Activated T-helper 17 cell treated with anti-CD3 and anti-CD28 coated beads, Interleukin-2, amount 50 U/mL, for 72 hours (primary cell): ENCODE data around the gene FLOT2. TPM values are rescaled to one million over a fixed set of nuclear protein-coding genes. Genes with fewer than 3 reads are reported as not detected.
"Not testable (repeated sequence)": the region's sequence is repeated elsewhere in the genome, so short reads cannot be mapped to it uniquely, and the experiment has no call there.

ENCODE experiments used
- ATAC-seq: fragments of 150-1000 bp; cut with Tn5 transposase; replicated peaks from 2 replicates; pipeline ENCODE4 v1.10.0; 2021; ENCODE audit warnings: mild to moderate bottlenecking, moderate library complexity
- H3K27ac Mint-ChIP-seq: one replicate; pipeline ENCODE4 v1.8.0; 2022; ENCODE audit warnings: mixed read lengths
- H3K27me3 Mint-ChIP-seq: one replicate; pipeline ENCODE4 v1.8.0; 2022; ENCODE audit warnings: mixed read lengths
- H3K36me3 Mint-ChIP-seq: one replicate; pipeline ENCODE4 v1.8.0; 2022; ENCODE audit warnings: low read depth, mild to moderate bottlenecking, mixed read lengths
- H3K4me1 Mint-ChIP-seq: one replicate; pipeline ENCODE4 v1.8.0; 2022; ENCODE audit warnings: mixed read lengths
- H3K4me3 Mint-ChIP-seq: one replicate; pipeline ENCODE4 v1.8.0; 2022; ENCODE audit warnings: mild to moderate bottlenecking, mixed read lengths
- H3K9me3 Mint-ChIP-seq: one replicate; pipeline ENCODE4 v1.8.0; 2022; ENCODE audit warnings: mixed read lengths
- total RNA-seq, 2 donors: library from RNA; stranded (reverse); gene quantifications; one replicate each; pipeline ENCODE4 v1.2.3, GENCODE V29; 2022

Gene FLOT2
- total RNA-seq, 2 donors from 2014 or later = 85.8 to 113 TPM

GRCh38 chr17:28895794-28896447 is 1.6 kb downstream of the FLOT2 start:
- peak overlapping the region; percentile 97 for H3K4me3 Mint-ChIP-seq
- peak overlapping the region; percentile 98 for H3K27ac Mint-ChIP-seq
- H3K4me1 Mint-ChIP-seq = peaks cover 49% of the 10 kb centered on the region
- peaks cover 82% of the 10 kb centered on the region for H3K36me3 Mint-ChIP-seq
- no peak for ATAC-seq
- H3K9me3 Mint-ChIP-seq = no peaks in the 10 kb centered on the region
- H3K27me3 Mint-ChIP-seq = no peaks in the 10 kb centered on the region

GRCh38 chr17:28893248-28894183 is 4.0 kb downstream of the FLOT2 start:
- peak; percentile 34 for ATAC-seq
- Mint-ChIP-seq H3K36me3 (peaks cover 65% of the 10 kb centered on the region), H3K4me3 (peak overlapping the region; percentile 96), H3K27ac (peak overlapping the region; percentile 100), H3K4me1 (peaks cover 37% of the 10 kb centered on the region)
- H3K27me3 Mint-ChIP-seq, H3K9me3 Mint-ChIP-seq: not testable (repeated sequence)

- Mint-ChIP-seq H3K27ac (peak overlapping the region; percentile 100), H3K27me3 (no peaks in the 10 kb centered on the region), H3K4me3 (peak overlapping the region; percentile 66), H3K4me1 (peaks cover 36% of the 10 kb centered on the region), H3K36me3 (peaks cover 50% of the 10 kb centered on the region), H3K9me3 (no peaks in the 10 kb centered on the region)
- ATAC-seq = no peak
Measured at GRCh38 chr17:28892024-28892423, 5.5 kb downstream of the FLOT2 start.

GRCh38 chr17:28891201-28891600 is 6.3 kb downstream of the FLOT2 start:
- H3K27ac Mint-ChIP-seq = peak overlapping the region; percentile 100
- H3K4me3 Mint-ChIP-seq = peak overlapping the region; percentile 66
- no peak for ATAC-seq
- no peaks in the 10 kb centered on the region for H3K27me3 Mint-ChIP-seq
- peaks cover 41% of the 10 kb centered on the region for H3K36me3 Mint-ChIP-seq
- peaks cover 37% of the 10 kb centered on the region for H3K4me1 Mint-ChIP-seq
- no peaks in the 10 kb centered on the region for H3K9me3 Mint-ChIP-seq

- no peaks in the 10 kb centered on the region for H3K27me3 Mint-ChIP-seq
- H3K27ac Mint-ChIP-seq = peak overlapping the region; percentile 74
- no peak overlapping the region for H3K4me3 Mint-ChIP-seq
- peaks cover 38% of the 10 kb centered on the region for H3K36me3 Mint-ChIP-seq
- H3K9me3 Mint-ChIP-seq = no peaks in the 10 kb centered on the region
- H3K4me1 Mint-ChIP-seq = peaks cover 29% of the 10 kb centered on the region
- peak; percentile 30 for ATAC-seq
Measured at GRCh38 chr17:28889996-28890395, 7.5 kb downstream of the FLOT2 start.

GRCh38 chr17:28888832-28889231 is 8.7 kb downstream of the FLOT2 start:
- Mint-ChIP-seq H3K4me3 (no peak overlapping the region), H3K9me3 (no peaks in the 10 kb centered on the region), H3K36me3 (peaks cover 47% of the 10 kb centered on the region), H3K4me1 (peaks cover 27% of the 10 kb centered on the region), H3K27ac (peak overlapping the region; percentile 61), H3K27me3 (no peaks in the 10 kb centered on the region)
- ATAC-seq = no peak

- no peak for ATAC-seq
- Mint-ChIP-seq H3K27me3 (no peaks in the 10 kb centered on the region), H3K4me1 (peaks cover 18% of the 10 kb centered on the region), H3K9me3 (no peaks in the 10 kb centered on the region), H3K4me3 (no peak overlapping the region), H3K36me3 (peaks cover 43% of the 10 kb centered on the region), H3K27ac (no peak overlapping the region)
Measured at GRCh38 chr17:28887871-28888471, 9.6 kb downstream of the FLOT2 start.

GRCh38 chr17:28885951-28886350 is 11.6 kb downstream of the FLOT2 start:
- Mint-ChIP-seq H3K27me3 (no peaks in the 10 kb centered on the region), H3K27ac (peak overlapping the region; percentile 51)
- ATAC-seq = no peak

GRCh38 chr17:28885363-28885762 is 12.2 kb downstream of the FLOT2 start:
- no peak for ATAC-seq
- Mint-ChIP-seq H3K27ac (peak overlapping the region; percentile 52), H3K36me3 (peaks cover 48% of the 10 kb centered on the region), H3K4me3 (no peak overlapping the region), H3K27me3 (no peaks in the 10 kb centered on the region), H3K4me1 (peaks cover 5% of the 10 kb centered on the region), H3K9me3 (no peaks in the 10 kb centered on the region)

More at GRCh38 chr17:28885951-28886350, 11.6 kb downstream of the FLOT2 start:
- H3K9me3 Mint-ChIP-seq = no peaks in the 10 kb centered on the region
- peaks cover 6% of the 10 kb centered on the region for H3K4me1 Mint-ChIP-seq
- no peak overlapping the region for H3K4me3 Mint-ChIP-seq
- H3K36me3 Mint-ChIP-seq = peaks cover 48% of the 10 kb centered on the region

GRCh38 chr17:28883967-28884702 is 13.4 kb downstream of the FLOT2 start:
- no peak overlapping the region for H3K27ac Mint-ChIP-seq
- H3K4me3 Mint-ChIP-seq = no peak overlapping the region
- peaks cover 59% of the 10 kb centered on the region for H3K36me3 Mint-ChIP-seq
- no peaks in the 10 kb centered on the region for H3K27me3 Mint-ChIP-seq
- no peaks in the 10 kb centered on the region for H3K9me3 Mint-ChIP-seq
- H3K4me1 Mint-ChIP-seq = peaks cover 5% of the 10 kb centered on the region
- no peak for ATAC-seq

GRCh38 chr17:28882154-28882895 is 15.2 kb downstream of the FLOT2 start:
- ATAC-seq = no peak
- Mint-ChIP-seq H3K36me3 (peaks cover 72% of the 10 kb centered on the region), H3K27me3 (no peaks in the 10 kb centered on the region), H3K9me3 (no peaks in the 10 kb centered on the region), H3K4me3 (no peak overlapping the region), H3K4me1 (peaks cover 13% of the 10 kb centered on the region), H3K27ac (peak overlapping the region; percentile 41)

- Mint-ChIP-seq H3K9me3 (no peaks in the 10 kb centered on the region), H3K36me3 (peaks cover 72% of the 10 kb centered on the region), H3K4me1 (peaks cover 10% of the 10 kb centered on the region), H3K4me3 (no peak overlapping the region), H3K27ac (peak overlapping the region; percentile 41), H3K27me3 (no peaks in the 10 kb centered on the region)
- no peak for ATAC-seq
Measured at GRCh38 chr17:28881533-28882056, 15.9 kb downstream of the FLOT2 start.

GRCh38 chr17:28880572-28880945 is 17.0 kb downstream of the FLOT2 start:
- no peak for ATAC-seq
- no peak overlapping the region for H3K4me3 Mint-ChIP-seq
- no peaks in the 10 kb centered on the region for H3K9me3 Mint-ChIP-seq
- H3K27me3 Mint-ChIP-seq = no peaks in the 10 kb centered on the region
- peaks cover 71% of the 10 kb centered on the region for H3K36me3 Mint-ChIP-seq
- H3K4me1 Mint-ChIP-seq = peaks cover 21% of the 10 kb centered on the region
- no peak overlapping the region for H3K27ac Mint-ChIP-seq
